ENCODE data around the gene ESAM. TPM values are rescaled to one million over a fixed set of nuclear protein-coding genes. Genes with fewer than 3 reads are reported as not detected.

ESAM gene
- total RNA-seq, 1 donor from 2014 or later: not detected

GRCh38 chr11:124754309-124754708 is 7.8 kb downstream of the ESAM start:
- Mint-ChIP-seq H3K9me3 (no peaks in the 10 kb centered on the region), H3K4me3 (no peak overlapping the region), H3K36me3 (ENCODE audit: low read depth) (peaks cover 2% of the 10 kb centered on the region), H3K27ac (no peak overlapping the region), H3K4me1 (peaks cover 15% of the 10 kb centered on the region), H3K27me3 (peaks cover 30% of the 10 kb centered on the region)
- intact Hi-C loops (cut with micrococcal nuclease): loop anchor here (10.0 kb wide), 1 partner anchor 410 kb away; the partner anchor contains the start of gene PKNOX2
- no peak for DNase-seq

GRCh38 chr11:124753624-124754023 is 8.5 kb downstream of the ESAM start:
- Mint-ChIP-seq H3K27me3 (peaks cover 26% of the 10 kb centered on the region), H3K9me3 (no peaks in the 10 kb centered on the region), H3K27ac (no peak overlapping the region), H3K4me3 (no peak overlapping the region), H3K4me1 (peaks cover 17% of the 10 kb centered on the region), H3K36me3 (ENCODE audit: low read depth) (peaks cover 2% of the 10 kb centered on the region)
- no peak for DNase-seq
- intact Hi-C loops (cut with micrococcal nuclease): loop anchor here (10.0 kb wide), 1 partner anchor 411 kb away; the partner anchor contains the start of gene PKNOX2

DNA sequence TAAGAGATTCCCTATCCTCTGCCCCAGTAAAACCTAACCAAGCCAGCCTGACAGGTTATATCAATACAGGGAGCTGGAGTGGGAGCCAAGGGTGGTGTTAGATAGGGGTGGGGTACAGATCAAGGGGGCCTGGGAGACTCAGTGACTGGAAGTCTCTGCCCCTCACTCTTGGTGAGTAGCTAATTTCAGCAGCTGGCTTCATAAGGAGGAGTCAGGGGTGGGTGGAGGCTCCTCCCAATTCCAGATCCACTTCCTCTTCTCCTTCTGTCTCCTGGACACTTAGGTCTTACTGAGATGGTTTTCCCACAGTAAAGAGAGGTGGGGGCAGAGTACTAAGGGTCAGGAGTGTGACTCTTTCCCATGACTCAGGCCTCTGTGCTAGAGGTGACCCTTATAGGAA is 8.9 kb downstream of the ESAM start:
- H3K27ac Mint-ChIP-seq: no peak overlapping the region

GRCh38 chr11:124752471-124753102 is 9.5 kb downstream of the ESAM start:
- Mint-ChIP-seq H3K4me1 (peaks cover 18% of the 10 kb centered on the region), H3K4me3 (no peak overlapping the region), H3K27me3 (peaks cover 16% of the 10 kb centered on the region), H3K27ac (no peak overlapping the region), H3K36me3 (ENCODE audit: low read depth) (no peaks in the 10 kb centered on the region), H3K9me3 (no peaks in the 10 kb centered on the region)
- intact Hi-C loops (cut with micrococcal nuclease): loop anchor here (10.0 kb wide), 1 partner anchor 412 kb away; the partner anchor contains the start of gene PKNOX2
- DNase-seq: no peak

More for the DNA sequence above, 8.9 kb downstream of the ESAM start:
- intact Hi-C loops (cut with micrococcal nuclease): loop anchor here (10.0 kb wide), 1 partner anchor 412 kb away; the partner anchor contains the start of gene PKNOX2
- Mint-ChIP-seq H3K4me1 (peaks cover 17% of the 10 kb centered on the region), H3K27me3 (peaks cover 22% of the 10 kb centered on the region), H3K36me3 (ENCODE audit: low read depth) (no peaks in the 10 kb centered on the region), H3K9me3 (no peaks in the 10 kb centered on the region), H3K4me3 (no peak overlapping the region)
- DNase-seq: no peak

GRCh38 chr11:124751741-124752470 is 10.2 kb downstream of the ESAM start, which contains the start of gene VSIG2:
VSIG2 (minus strand) TSS chr11:124752255; CDS start chr11:124752137, 118 bp downstream.
- DNase-seq: no peak
- Mint-ChIP-seq H3K36me3 (ENCODE audit: low read depth) (no peaks in the 10 kb centered on the region), H3K27ac (no peak within 1 kb of the TSS), H3K27me3 (peaks cover 12% of the 10 kb centered on the region), H3K4me3 (no peak within 1 kb of the TSS), H3K4me1 (peaks cover 22% of the 10 kb centered on the region), H3K9me3 (no peaks in the 10 kb centered on the region)
- intact Hi-C loops (cut with micrococcal nuclease): loop anchor here (10.0 kb wide), 1 partner anchor 413 kb away; the partner anchor contains the start of gene PKNOX2

- Mint-ChIP-seq H3K36me3 (ENCODE audit: low read depth) (no peaks in the 10 kb centered on the region), H3K27me3 (peaks cover 8% of the 10 kb centered on the region), H3K4me1 (peaks cover 27% of the 10 kb centered on the region), H3K9me3 (no peaks in the 10 kb centered on the region), H3K4me3 (no peak overlapping the region), H3K27ac (no peak overlapping the region)
- no peak for DNase-seq
- intact Hi-C loops (cut with micrococcal nuclease): loop anchor here (10.0 kb wide), 1 partner anchor 413 kb away; the partner anchor contains the start of gene PKNOX2
These were observed 10.7 kb downstream of the ESAM start for GRCh38 chr11:124751391-124751740.

GRCh38 chr11:124749912-124750311 is 12.2 kb downstream of the ESAM start:
- Mint-ChIP-seq H3K4me3 (no peak overlapping the region), H3K4me1 (peaks cover 32% of the 10 kb centered on the region), H3K27ac (no peak overlapping the region), H3K27me3 (peaks cover 7% of the 10 kb centered on the region), H3K9me3 (no peaks in the 10 kb centered on the region), H3K36me3 (ENCODE audit: low read depth) (no peaks in the 10 kb centered on the region)
- DNase-seq: no peak
- intact Hi-C loops (cut with micrococcal nuclease): loop anchor here (5.0 to 10.0 kb wide), 2 partner anchors 202 to 415 kb away; partner anchors contain the start of genes CCDC15 and PKNOX2

- no peaks in the 10 kb centered on the region for H3K9me3 Mint-ChIP-seq
- H3K36me3 Mint-ChIP-seq (ENCODE audit: low read depth): no peaks in the 10 kb centered on the region
- peaks cover 34% of the 10 kb centered on the region for H3K4me1 Mint-ChIP-seq
- no peak overlapping the region for H3K27ac Mint-ChIP-seq
- H3K4me3 Mint-ChIP-seq: peak overlapping the region; percentile 5
- intact Hi-C loops (cut with micrococcal nuclease): loop anchor here (5.0 kb wide), 1 partner anchor 204 kb away; the partner anchor contains the start of gene CCDC15
- no peak for DNase-seq
- peaks cover 13% of the 10 kb centered on the region for H3K27me3 Mint-ChIP-seq
These were observed 13.4 kb downstream of the ESAM start for GRCh38 chr11:124748481-124749343.

- no peak for DNase-seq
- Mint-ChIP-seq H3K36me3 (ENCODE audit: low read depth) (no peaks in the 10 kb centered on the region), H3K4me1 (peaks cover 34% of the 10 kb centered on the region), H3K9me3 (no peaks in the 10 kb centered on the region), H3K4me3 (peak overlapping the region; percentile 5), H3K27ac (no peak overlapping the region), H3K27me3 (peaks cover 17% of the 10 kb centered on the region)
- intact Hi-C loops (cut with micrococcal nuclease): loop anchor here (5.0 kb wide), 1 partner anchor 204 kb away; the partner anchor contains the start of gene CCDC15
These were observed 14.0 kb downstream of the ESAM start for GRCh38 chr11:124748100-124748418.

DNA sequence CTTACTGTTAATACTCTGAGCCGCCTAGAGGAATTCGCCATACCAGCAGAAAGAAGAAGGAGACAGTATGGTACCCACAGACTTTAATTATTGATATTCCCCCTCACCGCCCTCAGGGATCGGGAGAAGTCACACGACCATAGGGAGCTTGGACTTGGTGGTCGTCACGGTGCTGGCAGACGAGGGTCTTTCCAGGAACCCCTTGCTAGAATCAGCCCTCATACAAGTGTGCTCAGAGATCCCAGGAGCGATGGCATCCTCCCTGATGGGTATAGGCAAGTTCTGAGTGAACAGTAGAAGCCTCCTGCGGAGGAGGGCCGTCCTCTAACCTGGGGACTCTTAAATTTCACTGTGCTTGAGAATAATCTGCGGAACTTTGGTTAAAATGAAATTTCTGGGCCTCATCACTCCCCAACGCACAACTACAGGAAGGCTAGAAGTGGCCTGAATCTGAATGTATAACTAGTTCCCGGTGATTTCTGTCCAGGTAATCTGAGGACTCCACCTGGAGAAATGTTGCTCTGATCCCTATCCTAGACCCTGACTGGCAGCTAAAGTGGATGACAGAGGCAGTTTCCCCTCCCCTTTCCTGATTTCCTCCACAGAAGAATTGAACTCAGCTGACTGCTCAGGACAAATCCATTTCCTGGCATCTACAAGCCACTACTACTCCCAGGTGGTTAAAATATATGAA is 14.5 kb downstream of the ESAM start:
- peaks cover 17% of the 10 kb centered on the region for H3K27me3 Mint-ChIP-seq
- peak overlapping the region; percentile 98 for H3K4me3 Mint-ChIP-seq
- DNase-seq: no peak
- no peak overlapping the region for H3K27ac Mint-ChIP-seq
- H3K9me3 Mint-ChIP-seq: no peaks in the 10 kb centered on the region
- intact Hi-C loops (cut with micrococcal nuclease): loop anchor here (1.0 to 5.0 kb wide), 2 partner anchors 8 to 205 kb away; partner anchors contain the start of genes CCDC15 and NRGN
- H3K36me3 Mint-ChIP-seq (ENCODE audit: low read depth): no peaks in the 10 kb centered on the region
- H3K4me1 Mint-ChIP-seq: peaks cover 34% of the 10 kb centered on the region

- peaks cover 22% of the 10 kb centered on the region for H3K27me3 Mint-ChIP-seq
- DNase-seq: peak; percentile 92
- intact Hi-C loops (cut with micrococcal nuclease): loop anchor here (1.0 to 5.0 kb wide), 5 partner anchors 7 to 206 kb away; partner anchors contain the start of genes CCDC15, MSANTD2, NRGN and SIAE
- peak overlapping the region; percentile 95 for H3K27ac Mint-ChIP-seq
- H3K9me3 Mint-ChIP-seq: no peaks in the 10 kb centered on the region
- H3K4me1 Mint-ChIP-seq: peaks cover 34% of the 10 kb centered on the region
- H3K4me3 Mint-ChIP-seq: peak overlapping the region; percentile 98
- H3K36me3 Mint-ChIP-seq (ENCODE audit: low read depth): no peaks in the 10 kb centered on the region
These were observed 15.4 kb downstream of the ESAM start for GRCh38 chr11:124746621-124747243.

GRCh38 chr11:124745835-124746620 is 16.1 kb downstream of the ESAM start:
- peaks cover 28% of the 10 kb centered on the region for H3K27me3 Mint-ChIP-seq
- peak overlapping the region; percentile 95 for H3K27ac Mint-ChIP-seq
- no peaks in the 10 kb centered on the region for H3K36me3 Mint-ChIP-seq (ENCODE audit: low read depth)
- intact Hi-C loops (cut with micrococcal nuclease): loop anchor here (1.0 to 5.0 kb wide), 4 partner anchors 17 to 206 kb away; partner anchors contain the start of genes CCDC15, MSANTD2, SIAE and SPA17
- peak overlapping the region; percentile 98 for H3K4me3 Mint-ChIP-seq
- H3K4me1 Mint-ChIP-seq: peaks cover 34% of the 10 kb centered on the region
- DNase-seq: peak; percentile 78
- H3K9me3 Mint-ChIP-seq: no peaks in the 10 kb centered on the region
